ENCODE measurements around the gene COX6A1.
A peak's percentile ranks its signal among the peaks of the same experiment; 100 is the strongest.

COX6A1 gene

DNA sequence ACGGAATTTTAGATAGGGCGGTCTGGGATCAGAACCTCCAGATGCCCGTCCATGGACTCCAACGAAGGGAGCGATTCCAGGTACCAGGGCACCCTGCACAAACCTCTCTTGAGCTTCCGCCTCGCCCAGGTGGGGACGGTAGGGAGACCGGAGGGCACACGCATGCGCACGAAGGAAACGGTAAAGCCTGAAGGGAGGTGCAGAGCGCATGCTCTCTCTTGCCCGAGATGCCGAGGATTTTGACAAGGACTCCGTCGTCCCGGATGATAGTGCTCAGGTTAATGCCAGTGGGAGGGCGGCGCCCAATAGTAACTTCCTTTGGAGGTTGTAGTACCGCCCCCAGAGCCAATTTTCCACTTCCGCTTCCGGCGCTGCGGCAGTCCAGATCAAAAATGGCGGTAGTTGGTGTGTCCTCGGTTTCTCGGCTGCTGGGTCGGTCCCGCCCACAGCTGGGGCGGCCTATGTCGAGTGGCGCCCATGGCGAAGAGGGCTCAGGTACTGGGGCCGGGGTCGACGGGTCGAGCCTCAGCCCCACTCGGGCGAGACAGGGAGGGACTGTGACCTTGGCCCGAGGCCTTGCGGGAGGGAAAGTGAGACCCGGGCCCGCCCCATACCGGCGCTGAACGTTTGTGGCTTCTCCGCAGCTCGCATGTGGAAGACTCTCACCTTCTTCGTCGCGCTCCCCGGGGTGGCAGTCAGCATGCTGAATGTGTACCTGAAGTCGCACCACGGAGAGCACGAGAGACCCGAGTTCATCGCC lies at the start of gene COX6A1:
Gene COX6A1 (plus strand): TSS at position 379 of the 760 bp plus-strand sequence. CDS start 14 bp downstream, at position 393.
- peak; percentile 96 for DNase-seq (ENCODE audit: low spot score)

DNA sequence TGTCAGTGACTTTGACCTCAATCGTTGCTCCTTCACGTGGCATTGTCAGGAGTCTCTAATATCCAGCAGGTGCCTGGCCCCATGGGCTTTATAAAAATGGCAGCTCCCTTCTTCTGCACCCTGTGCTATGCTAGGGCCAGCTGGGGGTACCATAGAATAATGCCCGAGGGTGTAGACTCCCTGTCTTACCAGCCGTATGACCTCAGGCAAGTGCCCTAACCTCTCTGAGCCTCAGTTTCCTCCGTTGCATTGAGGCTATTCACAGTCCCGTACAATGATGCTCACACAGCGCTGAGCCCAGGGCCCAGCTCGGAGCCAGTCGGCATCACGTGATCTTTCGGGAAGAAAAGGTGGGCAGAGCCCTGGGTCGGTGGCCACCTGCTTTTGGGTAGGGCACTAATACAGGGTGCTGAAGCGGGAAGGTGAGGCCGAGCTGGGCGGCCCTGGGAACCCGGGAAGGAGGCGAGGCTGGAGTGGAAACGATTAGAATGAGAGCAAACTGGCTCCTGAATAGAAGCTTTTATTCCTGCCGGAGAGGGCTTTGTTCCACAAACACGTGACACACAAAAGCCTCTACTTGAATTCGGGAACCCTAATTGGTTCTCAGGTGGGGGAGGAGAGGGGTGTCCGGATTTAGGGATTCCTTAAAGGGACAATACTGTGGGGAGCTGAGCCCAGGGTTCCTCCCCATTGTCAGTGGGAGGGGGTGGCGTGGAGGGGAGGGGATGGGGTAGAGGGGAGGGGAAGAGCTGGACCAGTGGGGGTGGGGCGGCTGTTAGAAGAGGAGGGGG lies 49.0 kb upstream of the COX6A1 start:
- DNase-seq (ENCODE audit: low spot score): no peak

DNA sequence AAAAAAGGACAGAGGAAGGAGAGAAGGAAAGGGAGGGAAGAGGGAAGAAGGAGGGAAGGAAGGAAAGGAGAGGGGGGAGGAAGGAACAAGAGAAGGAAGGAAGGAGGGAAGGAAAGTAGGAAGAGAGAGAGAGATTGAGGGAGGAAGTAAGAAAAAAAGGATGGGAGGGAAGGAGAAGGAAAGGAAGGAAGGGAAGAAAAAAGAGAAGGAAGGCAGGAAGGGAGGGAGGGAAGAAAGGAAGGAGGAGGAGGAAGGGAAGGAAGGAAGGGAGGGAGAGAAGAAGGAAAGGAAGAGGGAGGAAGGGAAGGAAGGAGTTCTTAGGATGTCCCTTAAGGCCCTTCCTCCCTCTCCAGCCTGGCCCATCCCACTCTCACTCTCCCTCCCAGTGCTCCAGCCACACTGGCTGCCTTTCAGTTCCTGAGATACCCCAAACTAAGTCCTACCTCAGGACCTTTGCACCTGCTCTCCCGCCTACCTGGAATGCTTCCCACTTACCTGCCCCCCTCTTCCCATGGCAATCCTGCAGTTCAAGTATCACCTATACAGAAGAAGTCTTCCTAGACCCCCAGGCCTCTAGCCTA lies 47.3 kb upstream of the COX6A1 start:
- no peak for DNase-seq (ENCODE audit: low spot score)

GRCh38 chr12:120394483-120395367 lies 43.2 kb upstream of the COX6A1 start:
- no peak for DNase-seq (ENCODE audit: low spot score)

GRCh38 chr12:120397824-120398540 lies 39.9 kb upstream of the COX6A1 start:
- no peak for DNase-seq (ENCODE audit: low spot score)

GRCh38 chr12:120399531-120399930 lies 38.4 kb upstream of the COX6A1 start:
- no peak for DNase-seq (ENCODE audit: low spot score)

GRCh38 chr12:120402217-120402616 lies 35.7 kb upstream of the COX6A1 start:
- DNase-seq (ENCODE audit: low spot score): no peak

DNA sequence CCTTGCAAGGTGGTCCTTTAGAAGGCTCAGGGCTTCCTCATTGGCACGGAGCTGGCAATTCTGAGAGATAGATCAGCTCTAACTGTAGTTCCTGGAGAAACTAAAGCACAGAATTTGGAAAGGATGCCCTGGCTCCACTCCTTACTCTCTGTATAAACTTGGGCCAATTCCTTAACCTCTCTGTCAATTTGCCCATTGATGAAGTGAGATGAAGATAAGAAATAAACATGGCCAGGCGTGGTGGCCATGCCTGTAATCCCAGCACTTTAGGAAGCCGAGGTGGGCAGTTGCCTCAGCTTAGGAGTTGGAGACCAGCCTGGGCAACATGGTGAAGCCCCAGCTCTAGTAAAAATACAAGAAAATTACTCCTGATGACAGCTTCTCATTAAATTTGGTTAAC lies 34.0 kb upstream of the COX6A1 start:
- DNase-seq (ENCODE audit: low spot score): no peak

GRCh38 chr12:120404271-120404670 lies 33.6 kb upstream of the COX6A1 start:
- no peak for DNase-seq (ENCODE audit: low spot score)

DNA sequence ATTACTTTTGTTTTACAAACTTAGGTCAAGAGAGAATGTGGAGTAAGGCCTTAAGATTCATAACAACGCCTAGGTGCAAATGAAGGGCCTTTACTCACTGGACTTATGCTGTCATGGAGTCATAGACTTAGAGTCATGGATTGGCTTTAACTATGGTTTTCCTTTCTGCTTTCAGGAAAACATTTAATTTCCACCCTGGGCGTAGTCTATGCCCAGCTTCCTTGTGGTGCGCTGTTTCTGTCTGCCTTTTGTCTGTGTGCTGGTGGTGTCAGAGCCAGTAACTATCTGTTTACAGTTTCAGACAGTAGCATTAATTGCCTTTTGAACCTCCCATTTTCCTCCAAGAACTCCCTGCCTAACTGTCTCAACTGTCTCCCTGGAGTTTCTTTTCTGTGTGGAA lies 31.8 kb upstream of the COX6A1 start:
- DNase-seq (ENCODE audit: low spot score): no peak

- DNase-seq (ENCODE audit: low spot score): no peak
Observed at GRCh38 chr12:120406553-120406952, 31.4 kb upstream of the COX6A1 start.

DNA sequence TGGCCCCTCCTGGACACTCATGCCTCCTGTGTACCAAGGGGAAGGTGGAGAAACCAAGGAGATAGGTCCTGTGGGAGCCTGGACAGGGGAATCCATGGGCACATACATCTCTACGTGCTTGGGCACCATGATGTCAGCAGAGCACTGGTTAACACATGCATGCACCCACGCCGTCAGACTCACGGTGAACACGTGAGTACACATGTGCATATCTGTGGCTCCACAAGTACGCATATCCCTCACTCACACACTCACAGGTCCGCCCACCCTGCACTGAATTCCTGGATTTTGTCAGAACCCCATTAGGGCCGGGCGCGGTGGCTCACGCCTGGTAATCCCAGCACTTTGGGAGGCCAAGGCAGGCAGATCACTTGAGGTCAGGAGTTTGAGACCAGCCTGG lies 29.1 kb upstream of the COX6A1 start:
- no peak for DNase-seq (ENCODE audit: low spot score)

GRCh38 chr12:120412421-120412820 lies 25.5 kb upstream of the COX6A1 start:
- no peak for DNase-seq (ENCODE audit: low spot score)

DNA sequence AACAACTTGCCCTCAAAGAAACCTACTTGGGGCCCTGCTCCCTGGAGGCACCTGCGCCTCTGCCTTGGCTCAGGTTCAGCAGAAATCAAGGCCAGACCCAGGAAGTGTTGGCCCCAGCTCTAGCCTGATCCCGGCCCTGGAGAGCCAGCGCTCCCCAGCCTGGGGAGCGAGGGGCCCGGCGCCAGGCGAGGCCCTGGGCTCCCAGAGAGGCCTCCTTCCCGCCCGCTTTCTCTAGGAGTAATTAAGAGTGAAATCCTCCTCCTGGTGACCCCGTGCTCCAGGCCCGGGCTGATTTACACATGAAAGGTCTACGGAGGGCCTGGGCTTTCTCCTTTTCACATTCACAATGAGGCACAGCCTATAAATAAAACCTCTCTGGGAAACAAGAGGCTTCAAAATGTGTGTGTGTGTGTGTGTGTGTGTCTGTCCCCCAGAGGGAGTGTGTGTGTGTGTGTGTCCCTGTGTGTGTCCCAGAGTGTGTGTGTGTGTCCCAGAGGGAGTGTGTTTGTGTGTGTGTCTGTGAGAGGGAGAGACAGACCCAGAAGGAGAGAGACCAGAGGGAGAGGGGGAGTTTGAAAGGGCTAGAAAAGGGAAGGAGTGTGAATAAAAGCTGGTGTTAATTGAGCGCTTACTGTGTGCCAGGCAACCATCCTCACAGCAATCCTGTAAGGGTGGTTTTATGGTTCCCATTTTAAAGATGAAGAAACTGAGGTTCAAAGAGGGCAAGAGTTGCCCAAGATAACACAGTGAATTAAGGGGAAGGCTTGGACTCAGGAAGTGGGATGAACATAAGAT lies 23.8 kb upstream of the COX6A1 start:
- no peak for DNase-seq (ENCODE audit: low spot score)

GRCh38 chr12:120416490-120417216 lies 21.3 kb upstream of the COX6A1 start:
- no peak for DNase-seq (ENCODE audit: low spot score)

GRCh38 chr12:120417917-120418580 lies 19.9 kb upstream of the COX6A1 start:
- no peak for DNase-seq (ENCODE audit: low spot score)

GRCh38 chr12:120421701-120422100 lies 16.2 kb upstream of the COX6A1 start:
- DNase-seq (ENCODE audit: low spot score): no peak

- no peak for DNase-seq (ENCODE audit: low spot score)
Observed at GRCh38 chr12:120422892-120423456, 14.9 kb upstream of the COX6A1 start.

DNA sequence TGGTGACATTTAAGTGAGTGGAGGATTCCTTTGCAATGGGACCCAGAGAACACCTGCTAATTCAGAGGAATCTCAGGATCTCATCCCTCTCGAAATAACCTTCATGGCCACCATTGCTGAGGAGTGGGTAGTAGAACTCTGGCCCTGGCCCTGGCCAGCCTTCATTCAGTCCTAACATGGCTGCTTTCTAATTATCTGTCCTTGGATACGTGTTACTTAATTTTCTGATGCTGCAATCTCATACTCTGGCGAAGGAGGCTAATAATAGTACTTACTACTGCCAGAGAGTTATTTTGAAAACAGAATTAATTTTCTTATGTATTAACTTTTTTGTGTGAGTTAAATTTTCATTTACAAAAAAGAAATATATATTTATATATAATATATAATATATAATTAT lies 12.1 kb upstream of the COX6A1 start:
- DNase-seq (ENCODE audit: low spot score): no peak
